Colonic mucosa (tissue), 4 donors: Measurements from ENCODE around the gene UEVLD. TPM values are rescaled to one million over a fixed set of nuclear protein-coding genes. Genes with fewer than 3 reads are reported as not detected.

ENCODE experiments used
- DNase-seq: peaks from one replicate; pipeline ENCODE4 v3.0.0-alpha.2; 2020
- H3K27ac ChIP-seq: fragments of 200-600 bp; one replicate; pipeline ENCODE4 v1.8.0; 2021
- H3K27me3 ChIP-seq: fragments of 200-600 bp; one replicate; pipeline ENCODE4 v1.8.0; 2021
- H3K36me3 ChIP-seq: fragments of 200-600 bp; one replicate; pipeline ENCODE4 v1.8.0; 2021
- H3K4me1 ChIP-seq: fragments of 200-600 bp; one replicate; pipeline ENCODE4 v1.8.0; 2021; ENCODE audit warnings: mild to moderate bottlenecking
- H3K4me3 ChIP-seq: fragments of 200-600 bp; one replicate; pipeline ENCODE4 v1.8.0; 2021
- H3K9ac ChIP-seq, 2 donors: one replicate each; pipeline ENCODE4 v1.7.0; 2013; ENCODE audit warnings: control low read depth in 2 of 2, low read depth in 2 of 2, low read length in 2 of 2
- H3K9me3 ChIP-seq: fragments of 200-600 bp; one replicate; pipeline ENCODE4 v1.8.0; 2021
- CTCF ChIP-seq: fragments of 200-600 bp; IDR thresholded peaks from one replicate; pipeline ENCODE4 v1.8.0; 2022; ENCODE audit warnings: antibody characterized with exemption, mild to moderate bottlenecking
- intact Hi-C: fragments of 100-400 bp; cut with DNase I; formaldehyde crosslinking; loops from one replicate; pipeline ENCODE4 v1.14.1; 2022
- total RNA-seq, 2 donors: library from RNA; stranded (reverse); fragmentation: NEBNext Ultra II Directional in 1 of 2; extraction: Animal tissue kit (Norgen Biotek cat#: 25700) in 1 of 2; gene quantifications; one replicate each; pipeline ENCODE4 v1.2.1, GENCODE V29; 2021
- donor health status: healthy.
- donor health status: DM: no; HTN: no; CAD: no.
- donor health status: DM: no; HTN: no; CAD: no.

Gene UEVLD
- total RNA-seq, 2 donors from 2014 or later = 29.2 to 46.6 TPM

GRCh38 chr11:18580113-18580766, 8.3 kb downstream of the UEVLD start:
- intact Hi-C loops = loop anchor here (10.0 kb wide), 1 partner anchor 55 kb away; the partner anchor contains the start of gene SPTY2D1
- H3K4me3 ChIP-seq = no peak overlapping the region
- H3K27me3 ChIP-seq = no peaks in the 10 kb centered on the region
- no peaks in the 10 kb centered on the region for H3K4me1 ChIP-seq
- no peak for DNase-seq
- no peak for TF ChIP-seq CTCF
- no peaks in the 10 kb centered on the region for H3K9me3 ChIP-seq
- peak overlapping the region in 1 of 2 donors; percentile 2 for H3K9ac ChIP-seq
- no peaks in the 10 kb centered on the region for H3K36me3 ChIP-seq
- H3K27ac ChIP-seq = peak overlapping the region; percentile 32

- H3K36me3 ChIP-seq = no peaks in the 10 kb centered on the region
- DNase-seq = peak; percentile 82
- no peak overlapping the region for H3K4me3 ChIP-seq
- intact Hi-C loops = no loop called here
- TF ChIP-seq CTCF = no peak
- no peaks in the 10 kb centered on the region for H3K4me1 ChIP-seq
- H3K9me3 ChIP-seq = no peaks in the 10 kb centered on the region
- no peaks in the 10 kb centered on the region for H3K27me3 ChIP-seq
- peak overlapping the region in 1 of 2 donors; percentile 59 for H3K9ac ChIP-seq
- peak overlapping the region; percentile 32 for H3K27ac ChIP-seq
These were observed 9.4 kb downstream of the UEVLD start for GRCh38 chr11:18578975-18579598.

GRCh38 chr11:18575361-18575760, 13.2 kb downstream of the UEVLD start:
- Histone ChIP-seq H3K36me3 (no peaks in the 10 kb centered on the region), H3K27ac (peak overlapping the region; percentile 33)
- no peak for TF ChIP-seq CTCF

GRCh38 chr11:18567081-18567480, 21.5 kb downstream of the UEVLD start:
- H3K4me1 ChIP-seq = no peaks in the 10 kb centered on the region
- intact Hi-C loops = no loop called here
- no peaks in the 10 kb centered on the region for H3K36me3 ChIP-seq
- H3K4me3 ChIP-seq = no peak overlapping the region
- no peak overlapping the region for H3K9ac ChIP-seq
- DNase-seq = no peak
- H3K27ac ChIP-seq = no peak overlapping the region
- no peaks in the 10 kb centered on the region for H3K9me3 ChIP-seq
- no peak for TF ChIP-seq CTCF
- H3K27me3 ChIP-seq = no peaks in the 10 kb centered on the region

More at GRCh38 chr11:18575361-18575760, 13.2 kb downstream of the UEVLD start:
- Histone ChIP-seq H3K4me1 (no peaks in the 10 kb centered on the region), H3K4me3 (no peak overlapping the region), H3K27me3 (no peaks in the 10 kb centered on the region), H3K9ac (no peak overlapping the region), H3K9me3 (no peaks in the 10 kb centered on the region)
- intact Hi-C loops = no loop called here
- no peak for DNase-seq

GRCh38 chr11:18566406-18566805, 22.1 kb downstream of the UEVLD start:
- Histone ChIP-seq H3K4me3 (no peak overlapping the region), H3K27me3 (no peaks in the 10 kb centered on the region), H3K9me3 (no peaks in the 10 kb centered on the region), H3K9ac (no peak overlapping the region), H3K4me1 (no peaks in the 10 kb centered on the region), H3K36me3 (no peaks in the 10 kb centered on the region), H3K27ac (no peak overlapping the region)
- intact Hi-C loops = no loop called here
- TF ChIP-seq CTCF = no peak
- DNase-seq = no peak
